IPS DF 4.7 (cell line): ENCODE data around the gene SNX14.
"Not testable (repeated sequence)": the region's sequence is repeated elsewhere in the genome, so short reads cannot be mapped to it uniquely, and the experiment has no call there.

Source experiments
- DNase-seq: peaks from one replicate; pipeline ENCODE4 v3.0.0-alpha.2; 2013; ENCODE audit warnings: low spot score; ENCODE audit errors: extremely low read depth

SNX14 gene

GRCh38 chr6:85593438-85594196 lies at the start of gene SNX14:
Gene SNX14, minus strand, starts transcription at chr6:85593858. Its CDS starts 140 bp downstream, at chr6:85593718.
- peak; percentile 53 for DNase-seq

- no peak for DNase-seq
Observed at GRCh38 chr6:85642774-85643536, 49.3 kb upstream of the SNX14 start, which contains the start of gene SYNCRIP. Gene SYNCRIP, minus strand, starts transcription at chr6:85642886. Its CDS starts 1,447 bp downstream, at chr6:85641439.

GRCh38 chr6:85641897-85642773 lies 48.5 kb upstream of the SNX14 start:
- DNase-seq = no peak

GRCh38 chr6:85641522-85641896 lies 47.9 kb upstream of the SNX14 start:
- no peak for DNase-seq

GRCh38 chr6:85640821-85641220 lies 47.2 kb upstream of the SNX14 start:
- no peak for DNase-seq

- no peak for DNase-seq
Observed at GRCh38 chr6:85637579-85637978, 43.9 kb upstream of the SNX14 start.

GRCh38 chr6:85632164-85632942 lies 38.7 kb upstream of the SNX14 start:
- no peak for DNase-seq

GRCh38 chr6:85631117-85631516 lies 37.5 kb upstream of the SNX14 start:
- not testable (repeated sequence) for DNase-seq

GRCh38 chr6:85628353-85628752 lies 34.7 kb upstream of the SNX14 start:
- DNase-seq = no peak

- DNase-seq = no peak
Observed at GRCh38 chr6:85620308-85620707, 26.6 kb upstream of the SNX14 start.

GRCh38 chr6:85614780-85615179 lies 21.1 kb upstream of the SNX14 start:
- no peak for DNase-seq

- DNase-seq = no peak
Observed at GRCh38 chr6:85612690-85613474, 19.2 kb upstream of the SNX14 start.

- DNase-seq = no peak
Observed at GRCh38 chr6:85610182-85610895, 16.7 kb upstream of the SNX14 start.

- no peak for DNase-seq
Observed at GRCh38 chr6:85602100-85602499, 8.4 kb upstream of the SNX14 start.

- DNase-seq = no peak
Observed at GRCh38 chr6:85600713-85601313, 7.2 kb upstream of the SNX14 start.

- no peak for DNase-seq
Observed at GRCh38 chr6:85594197-85594930, 706 bp upstream of the SNX14 start.

GRCh38 chr6:85592033-85592432 lies 1.6 kb downstream of the SNX14 start:
- no peak for DNase-seq

GRCh38 chr6:85591207-85591606 lies 2.5 kb downstream of the SNX14 start:
- no peak for DNase-seq
